Ishikawa (cell line): ENCODE results near the gene LSM8.

ENCODE experiments used
- CREB1 ChIP-seq: IDR thresholded peaks from 2 replicates; pipeline ENCODE4 v1.6.1; 2012; ENCODE audit warnings: low read depth
- EP300 ChIP-seq: IDR thresholded peaks from 2 replicates; pipeline ENCODE4 v1.6.1; 2012; ENCODE audit warnings: borderline replicate concordance
- MAX ChIP-seq: IDR thresholded peaks from 2 replicates; pipeline ENCODE4 v1.6.1; 2012
- RAD21 ChIP-seq: IDR thresholded peaks from 2 replicates; pipeline ENCODE4 v1.6.1; 2012; ENCODE audit warnings: low read depth
- TCF12 ChIP-seq: IDR thresholded peaks from 2 replicates; pipeline ENCODE4 v1.6.1; 2012; ENCODE audit warnings: low read depth
- YY1 ChIP-seq: IDR thresholded peaks from 2 replicates; pipeline ENCODE4 v1.6.1; 2012; ENCODE audit warnings: low read depth

- TF ChIP-seq RAD21, result no peak
- TF ChIP-seq EP300, result no peak
- no peak for TF ChIP-seq YY1
- TF ChIP-seq MAX, result peak; percentile 32
- no peak; the same call in 1 of the 2 replicates for TF ChIP-seq TCF12
- no peak for TF ChIP-seq CREB1
Observed at GRCh38 chr7:118183786-118184564, at the start of gene LSM8.
